KOPT-K1 (cell line): ENCODE results near the gene SERPINA12.

ENCODE experiments used
- H3K27ac ChIP-seq: fragments of 200-600 bp; sonication (generic); 2 replicates; pipeline ENCODE4 v1.5.1; 2016; ENCODE audit warnings: antibody characterized with exemption, mild to moderate bottlenecking, low read depth, low read length; ENCODE audit not compliant: poor library complexity, severe bottlenecking
- H3K36me3 ChIP-seq: fragments of 200-600 bp; sonication (generic); 2 replicates; pipeline ENCODE4 v1.5.1; 2017; ENCODE audit warnings: antibody characterized with exemption, mild to moderate bottlenecking, low read length, moderate library complexity; ENCODE audit not compliant: insufficient read depth
- H3K9me3 ChIP-seq: fragments of 200-600 bp; sonication (generic); 2 replicates; pipeline ENCODE4 v1.5.1; 2017; ENCODE audit warnings: antibody characterized with exemption, low read length, mild to moderate bottlenecking; ENCODE audit not compliant: insufficient read depth, poor library complexity, severe bottlenecking

SERPINA12 gene

DNA sequence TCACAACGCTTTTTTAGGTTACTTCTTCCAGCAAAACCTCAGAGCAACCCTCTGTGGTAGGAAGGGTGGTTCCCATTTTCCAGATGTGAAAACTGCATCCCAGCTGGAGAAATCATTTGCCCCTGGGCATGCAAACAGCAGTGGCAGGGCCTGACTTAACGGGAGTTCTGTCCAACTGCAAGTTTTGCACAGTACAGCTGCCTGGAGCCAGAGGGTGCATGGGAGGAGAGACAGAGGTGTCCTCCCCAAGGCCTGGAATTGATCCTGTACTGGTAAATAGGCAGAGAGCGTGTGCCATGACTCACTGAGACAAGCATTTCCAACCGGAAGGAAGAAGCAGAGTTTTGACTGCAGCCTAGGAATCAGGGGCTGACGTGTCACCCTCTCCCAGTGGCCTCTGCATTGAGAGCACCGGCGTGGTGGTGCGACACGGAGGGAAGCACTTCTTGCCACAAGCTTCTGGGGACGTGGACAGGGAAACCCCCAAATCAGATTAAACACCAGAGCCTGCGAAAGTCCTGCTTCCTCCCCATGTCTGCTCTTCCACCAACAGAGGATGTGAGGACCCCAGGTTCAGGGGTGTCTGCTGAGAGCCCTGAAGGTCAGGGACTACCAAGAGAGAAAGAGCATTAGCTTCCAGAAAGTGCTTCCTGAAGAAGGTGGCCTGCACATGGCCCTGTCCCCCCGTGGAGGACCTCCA, 33.0 kb upstream of the SERPINA12 start:
- Histone ChIP-seq H3K9me3 (no peaks in the 10 kb centered on the region), H3K27ac (no peak overlapping the region), H3K36me3 (no peaks in the 10 kb centered on the region)

DNA sequence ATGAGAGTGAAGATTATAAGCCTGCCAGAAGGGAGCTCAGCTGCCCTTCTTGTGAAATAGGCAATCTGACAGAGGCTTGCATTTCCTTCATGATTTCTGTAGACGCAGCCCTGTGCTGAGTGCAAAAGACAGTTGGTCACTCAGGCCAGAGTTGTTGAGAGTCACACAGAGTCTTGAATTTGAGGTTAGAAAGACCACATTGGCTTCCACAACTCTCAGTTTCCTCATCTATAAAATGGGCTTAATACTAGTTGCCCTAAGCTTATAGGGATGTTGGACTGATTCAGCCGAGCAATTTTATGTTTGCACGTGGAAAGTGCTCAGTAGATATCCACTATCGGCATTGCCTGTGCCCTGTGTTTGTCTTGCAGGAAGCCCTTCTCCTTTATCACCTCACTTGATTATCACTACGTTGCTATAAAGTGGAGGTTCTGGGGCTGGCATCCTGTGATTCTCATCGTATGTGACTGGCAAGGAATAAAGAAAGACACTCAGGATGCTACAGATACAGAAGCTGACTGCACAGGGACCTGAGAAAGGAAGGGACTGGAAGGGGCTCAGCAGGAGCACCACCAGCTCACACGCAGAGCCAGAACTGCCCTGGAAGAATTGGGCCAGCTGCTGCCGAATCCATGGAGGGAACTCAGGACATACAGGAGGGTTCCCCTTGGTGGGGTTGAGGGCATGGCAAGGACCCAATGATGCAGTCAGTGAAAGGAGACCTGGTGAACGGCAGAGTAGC, 32.1 kb upstream of the SERPINA12 start:
- no peak overlapping the region for H3K27ac ChIP-seq
- H3K36me3 ChIP-seq, result no peaks in the 10 kb centered on the region
- no peaks in the 10 kb centered on the region for H3K9me3 ChIP-seq

DNA sequence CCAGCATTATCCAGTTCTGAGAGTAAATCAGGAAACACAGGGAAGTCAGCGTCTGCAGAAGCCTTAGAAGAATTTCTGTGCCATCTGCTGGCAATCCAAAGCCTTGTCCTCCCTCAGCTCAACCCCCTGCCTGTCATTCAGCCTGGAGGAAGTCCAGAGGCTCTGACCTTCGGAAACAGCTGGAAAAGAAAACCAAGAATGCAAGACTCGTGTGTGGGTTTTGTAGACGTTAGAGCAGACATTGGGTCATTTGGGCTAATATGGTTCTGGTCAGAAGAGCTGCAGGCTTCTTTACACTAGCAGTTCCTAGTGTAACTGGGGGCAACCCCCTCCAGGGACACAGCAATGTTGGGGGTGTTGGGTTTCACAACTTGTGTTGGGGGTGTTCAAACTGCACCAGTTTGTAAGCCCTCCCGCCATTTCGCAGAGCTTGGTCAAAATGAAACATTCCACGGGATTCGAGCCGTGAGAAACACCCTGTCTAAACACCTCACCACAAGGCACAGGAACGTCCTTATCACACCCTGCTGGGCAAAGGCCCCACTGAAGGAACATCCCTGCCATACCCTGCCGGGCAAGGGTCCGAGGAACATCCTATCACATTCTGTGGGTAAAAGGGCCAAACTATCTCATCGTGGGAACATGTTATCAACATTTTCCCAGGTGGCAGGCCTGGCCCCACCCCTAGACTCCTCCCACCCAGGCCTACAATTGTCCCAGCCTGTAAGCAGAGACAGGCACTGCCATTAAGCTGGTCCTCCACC, 30.9 kb upstream of the SERPINA12 start:
- no peak overlapping the region for H3K27ac ChIP-seq
- no peaks in the 10 kb centered on the region for H3K36me3 ChIP-seq
- no peaks in the 10 kb centered on the region for H3K9me3 ChIP-seq

DNA sequence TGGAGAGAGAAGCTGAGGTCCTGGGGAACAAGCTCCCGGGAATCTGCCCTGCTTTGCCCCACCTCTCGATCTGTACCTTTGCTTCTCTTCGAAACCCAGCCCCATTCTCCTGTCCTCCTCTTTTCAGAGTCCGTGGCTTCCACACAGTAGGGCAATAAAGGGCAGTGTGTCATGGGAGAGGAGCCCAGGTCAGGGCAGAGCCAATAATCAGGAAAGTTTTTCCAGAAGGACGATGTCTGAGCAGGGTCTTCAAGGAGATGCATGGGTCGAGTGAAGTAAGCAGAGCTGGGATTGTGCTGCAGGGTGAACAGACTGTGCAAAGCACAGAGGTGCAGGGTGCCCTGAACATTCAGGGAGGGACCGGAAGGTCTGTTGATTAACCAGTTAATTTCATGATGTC, 29.9 kb upstream of the SERPINA12 start:
- no peak overlapping the region for H3K27ac ChIP-seq
- H3K9me3 ChIP-seq, result no peaks in the 10 kb centered on the region
- no peaks in the 10 kb centered on the region for H3K36me3 ChIP-seq

DNA sequence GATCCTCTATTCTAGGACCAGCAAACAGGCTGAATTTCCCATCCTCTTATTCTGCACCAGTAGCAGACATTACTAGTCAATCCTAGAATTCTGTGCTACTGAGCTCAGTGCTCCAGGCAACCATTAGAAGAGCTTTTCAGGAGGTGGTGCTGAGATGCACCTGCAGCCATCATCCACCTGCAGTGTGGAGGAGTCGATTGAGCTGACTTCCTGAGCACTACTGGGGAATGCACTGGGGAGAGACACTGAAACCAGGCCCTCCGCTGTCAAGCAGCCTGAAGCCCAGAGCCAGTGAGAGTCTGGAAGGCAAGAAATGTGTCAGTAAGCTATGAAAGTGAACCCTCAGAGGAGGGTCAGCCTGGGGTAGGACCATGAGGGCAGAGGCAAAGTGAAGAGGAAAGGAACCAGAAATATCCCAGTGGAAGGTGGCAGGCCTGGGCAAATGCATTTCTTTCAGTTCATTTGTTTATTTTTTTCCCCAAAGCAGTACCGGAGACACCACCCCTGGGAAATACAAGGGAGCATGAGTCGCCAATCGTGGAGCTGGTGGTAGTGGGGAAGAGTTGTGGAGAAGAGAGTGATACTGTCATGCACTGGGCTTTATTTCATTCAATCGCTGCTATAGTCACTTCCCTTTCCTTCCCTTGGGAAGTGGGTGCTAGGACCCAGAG, 28.9 kb upstream of the SERPINA12 start:
- Histone ChIP-seq H3K9me3 (no peaks in the 10 kb centered on the region), H3K27ac (no peak overlapping the region), H3K36me3 (no peaks in the 10 kb centered on the region)

DNA sequence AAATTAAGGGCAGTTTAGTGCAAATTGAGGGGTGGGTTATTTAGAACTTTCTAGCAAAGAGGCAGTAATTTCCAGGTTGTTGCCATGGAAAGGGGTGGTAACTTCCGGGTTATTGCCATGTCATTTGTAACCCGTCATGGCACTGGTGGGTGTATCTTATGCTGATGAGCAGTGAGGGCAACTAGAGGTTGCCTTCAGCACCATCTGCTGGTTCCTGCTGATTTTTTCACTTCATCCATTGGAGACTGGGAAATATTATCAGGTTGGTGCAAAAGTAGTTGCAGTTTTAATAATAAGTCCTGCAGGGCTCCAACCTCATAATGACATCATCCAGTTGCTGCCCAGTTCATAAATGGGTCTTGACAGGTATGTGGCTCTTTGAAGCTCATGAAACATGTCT, 27.6 kb upstream of the SERPINA12 start:
- Histone ChIP-seq H3K27ac (no peak overlapping the region), H3K9me3 (no peaks in the 10 kb centered on the region), H3K36me3 (no peaks in the 10 kb centered on the region)

DNA sequence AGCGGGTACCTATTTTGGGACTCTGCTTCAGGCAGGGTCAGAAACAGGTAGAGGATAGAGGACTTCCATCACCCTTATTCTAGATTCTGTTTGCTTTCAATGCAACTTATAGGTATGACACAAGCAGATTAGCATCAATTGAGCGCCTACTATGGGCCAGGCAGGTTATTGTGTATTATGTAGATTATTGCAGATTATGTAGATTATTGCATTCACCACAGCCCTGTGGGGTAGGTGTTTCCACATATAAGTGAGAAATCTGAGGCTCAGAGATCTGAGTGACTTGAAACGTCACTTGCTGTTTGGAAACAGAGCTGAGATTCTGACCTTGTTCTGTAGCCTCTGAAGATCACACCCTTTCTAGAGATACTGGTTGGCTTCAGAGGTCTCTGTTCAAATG, 26.2 kb upstream of the SERPINA12 start:
- no peak overlapping the region for H3K27ac ChIP-seq
- H3K9me3 ChIP-seq, result no peaks in the 10 kb centered on the region
- H3K36me3 ChIP-seq, result no peaks in the 10 kb centered on the region

DNA sequence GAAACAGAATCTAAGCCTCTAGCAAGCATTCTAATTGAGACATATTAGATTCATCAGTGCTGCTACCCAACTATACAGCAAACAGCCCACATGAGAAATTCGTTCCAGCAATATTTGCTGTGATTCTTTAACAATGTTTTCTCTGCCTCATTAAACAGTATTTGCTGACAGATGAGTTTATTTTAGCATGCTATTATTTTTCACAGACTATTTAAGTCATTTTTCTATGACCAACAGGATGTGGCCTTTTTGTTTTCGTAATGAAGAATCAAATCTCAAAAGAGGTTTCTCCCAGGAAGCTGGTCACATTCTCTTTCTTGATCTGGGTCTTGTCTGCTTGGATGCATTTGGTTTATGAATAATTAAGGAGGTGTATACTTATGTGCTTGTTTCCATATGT, 23.2 kb upstream of the SERPINA12 start:
- Histone ChIP-seq H3K27ac (no peak overlapping the region), H3K9me3 (no peaks in the 10 kb centered on the region), H3K36me3 (no peaks in the 10 kb centered on the region)

DNA sequence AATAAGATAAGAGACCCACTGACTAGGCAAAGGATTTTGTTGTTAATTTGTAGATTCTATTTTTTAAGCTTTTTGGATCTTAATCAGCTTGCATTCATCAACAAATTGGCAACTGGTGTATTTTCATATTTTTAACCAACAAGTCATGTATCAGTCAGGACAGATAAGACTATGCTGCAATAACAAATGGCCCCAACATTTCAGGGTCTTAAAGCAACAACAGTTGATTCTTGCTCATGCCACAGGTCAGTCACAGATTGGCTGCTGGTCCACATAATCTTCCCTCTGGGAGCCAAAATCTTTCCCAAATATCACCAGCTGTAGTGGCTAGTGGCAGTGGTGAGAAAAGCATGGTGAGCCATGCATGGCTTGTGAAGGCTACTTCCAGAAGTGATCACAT, 21.9 kb upstream of the SERPINA12 start:
- no peak overlapping the region for H3K27ac ChIP-seq
- H3K36me3 ChIP-seq, result no peaks in the 10 kb centered on the region

DNA sequence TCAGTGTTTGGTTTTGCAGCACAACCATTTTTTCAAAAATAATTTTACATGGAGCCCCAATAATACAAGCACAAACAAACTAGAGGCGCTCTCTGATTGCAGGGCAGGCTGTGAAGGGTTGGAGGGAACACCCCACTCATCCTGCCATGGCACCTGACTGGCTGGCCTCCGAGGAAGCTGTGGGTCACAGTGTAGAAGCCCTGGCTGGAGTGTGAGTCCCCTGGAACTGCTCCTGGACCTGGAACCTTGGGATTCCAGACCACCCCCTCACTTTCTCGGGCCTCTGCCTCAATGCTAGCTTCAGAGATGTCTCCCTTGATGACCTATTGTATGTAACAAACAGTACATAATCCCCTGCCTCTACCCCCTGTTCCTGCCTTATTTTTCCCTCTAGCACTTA, 14.8 kb upstream of the SERPINA12 start:
- H3K9me3 ChIP-seq, result no peaks in the 10 kb centered on the region
- H3K36me3 ChIP-seq, result no peaks in the 10 kb centered on the region
- no peak overlapping the region for H3K27ac ChIP-seq

More for the DNA sequence above, 21.9 kb upstream of the SERPINA12 start:
- no peaks in the 10 kb centered on the region for H3K9me3 ChIP-seq

DNA sequence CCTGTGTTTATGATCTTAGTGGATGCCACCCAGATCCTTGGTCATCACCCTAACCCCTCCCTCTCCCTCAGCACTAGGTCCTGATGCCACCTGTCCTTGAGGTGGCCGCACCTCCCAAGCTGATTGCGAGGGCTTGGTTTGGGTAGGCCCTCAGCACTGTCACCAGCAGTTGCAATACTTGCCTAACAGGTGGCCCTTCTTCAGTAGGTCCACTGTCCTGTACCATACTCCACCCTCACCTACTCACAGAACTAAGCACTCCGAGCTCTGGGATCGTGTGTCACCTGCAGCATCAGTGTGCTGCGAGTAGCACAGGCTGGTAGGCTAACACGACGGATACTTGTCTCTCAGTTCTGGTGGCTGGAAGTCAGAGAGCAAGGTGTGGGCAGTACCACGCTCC, 14.0 kb upstream of the SERPINA12 start:
- H3K36me3 ChIP-seq, result no peaks in the 10 kb centered on the region
- no peaks in the 10 kb centered on the region for H3K9me3 ChIP-seq
- H3K27ac ChIP-seq, result no peak overlapping the region

DNA sequence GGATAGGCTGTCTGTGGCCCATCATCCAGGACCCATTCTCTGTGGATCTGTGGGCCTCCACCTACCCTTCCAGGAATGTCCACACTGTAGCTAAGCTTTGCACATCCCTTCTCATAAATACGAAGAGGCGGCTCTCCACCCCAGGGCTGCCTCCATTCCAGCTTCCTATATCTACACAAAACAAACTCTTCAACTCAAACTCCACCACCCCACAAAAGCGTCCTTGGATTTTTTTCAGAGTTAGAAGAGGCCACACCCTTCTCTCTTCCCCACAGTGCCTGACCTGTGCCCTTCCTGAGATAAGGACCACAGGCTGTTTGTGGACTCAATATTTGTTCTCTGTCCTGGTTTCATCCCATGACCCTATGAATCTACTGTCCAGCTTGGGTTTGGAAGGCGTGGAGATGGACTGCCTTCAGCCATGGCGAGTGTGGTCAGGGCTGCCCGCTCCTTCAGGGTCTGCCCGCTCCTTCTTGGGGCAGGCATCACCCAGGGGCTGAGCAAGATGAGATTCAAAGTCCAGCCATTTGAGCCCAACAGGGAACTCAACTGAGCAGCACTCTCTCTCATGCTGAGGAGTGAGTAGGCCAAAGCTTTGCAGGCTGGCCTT, 13.0 kb upstream of the SERPINA12 start:
- Histone ChIP-seq H3K9me3 (no peaks in the 10 kb centered on the region), H3K36me3 (no peaks in the 10 kb centered on the region), H3K27ac (no peak overlapping the region)

DNA sequence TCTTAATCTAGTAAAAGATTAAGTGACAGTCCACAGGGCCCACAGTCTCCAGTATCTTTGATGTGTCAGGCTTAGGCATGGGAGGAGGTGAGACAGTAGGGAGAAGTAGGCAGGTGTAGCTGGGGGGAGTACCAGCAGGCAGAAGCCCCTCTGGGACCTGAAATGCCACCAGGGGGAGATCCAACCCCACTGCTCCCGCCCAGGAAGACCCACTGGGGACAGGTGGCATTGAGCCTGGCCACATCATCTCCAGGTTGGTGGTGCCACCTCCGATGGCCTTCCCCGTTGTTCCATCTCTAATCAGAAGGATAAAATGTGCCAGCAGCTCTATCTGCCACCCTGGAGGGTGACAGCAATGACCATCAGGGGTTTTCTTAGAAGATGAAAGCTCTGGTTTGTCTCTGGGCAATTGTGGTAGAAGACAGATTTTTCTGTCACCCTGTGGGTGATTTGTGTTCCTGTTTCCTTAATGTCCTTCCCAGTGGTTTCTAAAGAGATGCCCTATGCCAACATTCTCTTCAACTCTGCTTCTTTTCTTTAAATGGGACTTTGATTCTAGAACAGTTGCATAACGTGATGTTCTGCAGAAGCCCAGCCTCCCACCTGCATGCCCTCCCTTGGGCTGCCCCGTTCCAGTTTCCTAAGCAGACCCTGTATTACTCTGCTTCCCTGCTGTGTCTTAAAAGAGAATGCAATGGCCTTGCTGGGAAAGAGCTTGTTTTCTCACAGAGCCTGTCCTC, 12.3 kb upstream of the SERPINA12 start:
- Histone ChIP-seq H3K36me3 (no peaks in the 10 kb centered on the region), H3K9me3 (no peaks in the 10 kb centered on the region), H3K27ac (no peak overlapping the region)

DNA sequence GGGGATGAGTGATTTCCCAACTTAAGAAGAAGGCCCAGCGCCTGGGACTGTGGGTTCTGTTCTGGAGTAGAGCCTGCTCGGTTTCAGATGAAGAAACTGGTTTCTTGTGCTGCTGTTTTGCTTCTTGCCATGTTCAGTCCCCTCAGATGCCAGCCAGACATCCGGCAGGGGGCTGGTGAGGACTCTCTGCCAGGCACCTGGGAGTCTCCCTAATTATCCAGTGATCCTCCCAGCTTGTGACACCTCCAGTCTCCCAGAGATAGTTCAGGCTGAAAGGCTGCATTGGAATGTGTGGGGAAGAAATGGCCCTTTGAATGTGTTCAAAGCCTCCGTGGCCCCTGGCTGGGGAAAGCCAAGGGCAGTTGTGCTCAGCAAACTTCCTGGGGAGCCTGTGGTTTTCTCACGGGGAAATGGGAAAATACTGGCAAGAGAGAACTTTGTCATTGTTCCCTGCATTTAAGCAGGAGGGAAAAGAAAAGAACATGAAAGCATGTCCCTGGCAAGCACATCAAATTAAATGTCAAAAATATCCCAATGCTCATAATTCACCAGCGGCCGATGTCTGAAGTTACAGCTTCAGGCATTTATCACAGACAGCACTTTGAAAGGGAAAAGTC, 8.5 kb upstream of the SERPINA12 start:
- H3K27ac ChIP-seq, result no peak overlapping the region
- H3K36me3 ChIP-seq, result no peaks in the 10 kb centered on the region
- H3K9me3 ChIP-seq, result no peaks in the 10 kb centered on the region
